Measurements from ENCODE around the gene ERFL.

- TF ChIP-seq POLR2A (IDR thresholded peaks at IDR 0.05; ENCODE audit: borderline replicate concordance, extremely low read depth, insufficient read depth, insufficient read length): no peak
- no peak for TF ChIP-seq EZH2phosphoT487 (IDR thresholded peaks at IDR 0.05; ENCODE audit: borderline replicate concordance)
These were observed 9.5 kb downstream of the ERFL start for GRCh38 chr19:41918653-41919244.

Data from HCT116 (cell line).